HG03571 (cell line): ENCODE data around the gene TIMM22.

Source experiments
- ATAC-seq: cut with Tn5 transposase; IDR thresholded peaks from one replicate; pipeline ENCODE4 v1.9.1; 2021; ENCODE audit not compliant: unreplicated experiment

The TIMM22 gene

GRCh38 chr17:1001640-1002411 lies 4.9 kb downstream of the TIMM22 start:
- ATAC-seq, result no peak

- ATAC-seq, result no peak
Observed at GRCh38 chr17:1002412-1002753, 5.5 kb downstream of the TIMM22 start.

DNA sequence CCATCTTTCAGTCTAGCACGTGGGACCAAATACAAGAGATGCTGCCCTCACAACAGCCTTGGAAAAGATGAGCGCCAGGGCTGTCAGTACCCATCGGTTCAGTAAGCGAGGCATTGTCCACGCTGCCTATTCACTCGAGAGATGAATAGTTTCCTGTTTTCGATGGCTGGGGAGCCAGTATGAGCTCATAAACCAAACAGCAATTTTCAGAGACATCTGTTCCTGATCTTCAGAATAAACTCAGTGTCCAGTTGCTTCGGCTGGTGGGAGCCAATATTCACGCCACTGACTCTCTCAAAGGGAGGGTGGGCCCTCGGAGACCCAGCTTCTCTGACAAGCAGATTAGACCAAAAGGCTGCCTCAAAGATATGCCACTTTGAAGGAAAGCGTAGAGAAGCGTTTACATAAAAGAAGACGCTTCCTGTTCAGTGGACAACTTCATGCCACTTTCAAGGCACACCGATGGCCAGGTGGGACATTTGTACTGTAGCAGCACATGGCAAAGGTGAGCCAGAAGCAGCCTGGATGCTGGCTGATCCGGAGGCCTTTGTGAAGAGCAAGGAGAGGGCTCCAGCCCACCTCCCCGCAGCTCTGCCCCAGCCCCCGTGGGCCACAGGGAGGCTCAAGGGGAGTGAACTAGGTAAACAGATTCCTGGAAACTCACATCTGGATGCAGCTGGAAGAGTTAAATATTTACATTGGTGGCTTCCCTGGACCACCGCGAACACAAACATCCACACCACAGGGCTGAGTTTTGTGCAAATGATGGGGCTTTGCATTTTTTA lies 6.0 kb downstream of the TIMM22 start:
- no peak for ATAC-seq

- no peak for ATAC-seq
Observed at GRCh38 chr17:1003633-1003971, 6.7 kb downstream of the TIMM22 start.

DNA sequence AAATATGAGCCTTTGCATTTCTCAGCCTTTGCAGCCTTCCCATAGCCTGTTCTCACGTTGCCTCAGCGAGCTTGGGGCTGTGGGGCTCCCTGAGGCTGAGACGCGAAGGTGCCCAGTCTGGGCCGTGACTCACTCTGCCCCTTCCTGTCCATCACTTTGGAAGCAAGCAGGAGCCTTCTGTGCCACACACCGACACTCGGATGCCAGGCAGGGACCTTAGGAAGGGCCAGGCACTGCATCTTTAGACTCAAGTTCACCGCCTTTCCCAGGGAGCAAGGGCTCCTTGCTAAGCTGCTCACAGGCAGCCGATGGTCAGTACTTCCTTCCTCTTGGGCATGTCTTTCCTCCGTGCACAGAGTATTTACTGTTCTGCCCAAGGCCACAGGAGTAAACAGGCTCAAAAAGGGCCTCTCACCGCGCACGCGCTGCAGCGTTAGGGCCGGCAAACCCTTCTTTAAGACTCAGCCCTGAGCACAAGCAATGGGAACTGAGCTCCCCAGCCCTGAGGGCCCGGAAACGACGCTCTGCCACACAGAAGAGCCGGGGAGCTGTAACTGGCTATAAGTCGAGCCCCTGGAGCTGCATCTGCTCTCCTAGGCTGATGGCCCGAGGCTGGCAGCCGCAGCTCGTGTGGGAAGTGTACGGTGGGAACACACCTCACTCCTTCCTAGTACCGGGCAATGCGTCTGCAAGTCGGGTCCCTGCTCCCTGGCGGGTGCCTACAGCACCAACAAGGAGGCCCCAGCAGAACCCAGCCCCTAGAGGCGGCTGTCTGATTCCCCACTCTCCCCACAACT lies 7.2 kb downstream of the TIMM22 start:
- ATAC-seq, result no peak

DNA sequence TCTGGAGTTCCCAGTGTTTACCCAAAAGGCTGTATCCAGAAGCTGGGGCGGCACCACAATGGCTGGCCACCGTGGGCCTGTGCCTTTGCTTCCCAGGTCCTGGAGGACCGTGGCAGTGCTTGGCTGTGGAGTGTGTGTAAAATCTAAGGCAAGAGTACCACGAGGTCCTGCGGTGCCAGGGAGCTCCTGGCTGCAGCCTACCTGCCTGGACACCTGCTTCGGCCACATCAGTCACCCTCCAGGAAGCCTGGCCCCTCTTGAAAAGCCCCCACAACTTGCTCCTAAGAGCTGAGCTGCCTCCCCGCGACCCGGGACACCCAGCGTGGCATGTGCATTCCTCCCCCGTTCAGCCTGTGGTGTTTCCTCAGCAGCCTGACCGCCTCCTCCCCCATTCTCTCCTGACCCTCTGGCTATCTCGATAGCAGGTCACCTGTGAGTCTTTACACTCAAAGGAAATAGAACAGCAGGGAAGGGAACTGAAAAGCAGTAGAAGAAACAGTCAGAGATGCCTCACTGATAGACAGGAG lies 7.9 kb downstream of the TIMM22 start:
- ATAC-seq, result no peak

DNA sequence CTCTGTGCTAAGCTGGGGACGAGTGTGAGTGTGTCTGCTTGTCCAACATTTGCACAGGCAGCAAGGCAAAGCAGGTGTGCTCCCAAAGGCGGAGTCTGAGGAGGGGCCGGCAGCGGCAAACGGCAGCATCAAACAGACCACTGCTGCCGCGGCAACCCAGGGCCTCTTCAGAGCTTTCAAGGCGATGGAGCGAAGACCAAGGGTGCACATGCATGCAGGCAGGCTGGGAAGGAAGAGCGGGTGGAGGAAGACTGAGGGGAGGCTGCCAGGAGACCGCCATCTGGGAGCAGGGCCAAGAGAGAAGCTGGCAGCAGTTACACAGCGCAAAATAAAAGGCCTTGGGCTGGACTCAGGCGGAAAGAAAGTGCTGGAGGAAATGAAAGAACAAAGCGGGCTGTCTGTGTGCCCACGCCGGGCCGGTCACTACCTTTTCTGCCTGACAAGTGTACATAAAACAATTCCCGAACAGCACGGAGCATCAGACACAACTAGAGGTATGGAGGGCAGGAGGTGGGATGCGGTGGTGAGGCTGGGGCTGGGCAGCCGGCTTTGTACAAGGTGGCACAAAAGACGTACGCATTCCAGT lies 8.5 kb downstream of the TIMM22 start:
- ATAC-seq, result no peak

DNA sequence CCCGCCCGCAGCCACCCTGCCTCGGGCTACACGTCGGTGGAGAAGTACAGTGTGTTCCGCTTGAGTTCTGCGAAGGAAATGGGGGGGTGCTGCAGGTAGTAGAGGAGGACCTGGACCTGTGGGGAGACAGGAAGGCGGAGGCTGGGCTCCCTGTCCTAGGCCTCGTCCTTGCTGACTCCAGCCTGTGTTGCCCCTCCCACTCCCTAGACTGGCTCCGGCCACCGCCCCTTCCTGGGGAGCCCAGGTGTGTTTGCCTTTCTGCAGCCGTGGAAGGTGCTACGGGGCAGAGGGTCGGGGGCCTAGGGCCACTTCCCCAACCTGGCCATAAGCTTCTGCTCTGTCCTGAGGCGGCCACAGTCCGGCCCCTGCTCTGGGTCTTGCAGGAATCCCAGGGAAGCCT lies 9.1 kb downstream of the TIMM22 start:
- ATAC-seq, result no peak

- ATAC-seq, result no peak
Observed at GRCh38 chr17:1007310-1008007, 10.5 kb downstream of the TIMM22 start.

- no peak for ATAC-seq
Observed at GRCh38 chr17:1008008-1008761, 11.3 kb downstream of the TIMM22 start.

DNA sequence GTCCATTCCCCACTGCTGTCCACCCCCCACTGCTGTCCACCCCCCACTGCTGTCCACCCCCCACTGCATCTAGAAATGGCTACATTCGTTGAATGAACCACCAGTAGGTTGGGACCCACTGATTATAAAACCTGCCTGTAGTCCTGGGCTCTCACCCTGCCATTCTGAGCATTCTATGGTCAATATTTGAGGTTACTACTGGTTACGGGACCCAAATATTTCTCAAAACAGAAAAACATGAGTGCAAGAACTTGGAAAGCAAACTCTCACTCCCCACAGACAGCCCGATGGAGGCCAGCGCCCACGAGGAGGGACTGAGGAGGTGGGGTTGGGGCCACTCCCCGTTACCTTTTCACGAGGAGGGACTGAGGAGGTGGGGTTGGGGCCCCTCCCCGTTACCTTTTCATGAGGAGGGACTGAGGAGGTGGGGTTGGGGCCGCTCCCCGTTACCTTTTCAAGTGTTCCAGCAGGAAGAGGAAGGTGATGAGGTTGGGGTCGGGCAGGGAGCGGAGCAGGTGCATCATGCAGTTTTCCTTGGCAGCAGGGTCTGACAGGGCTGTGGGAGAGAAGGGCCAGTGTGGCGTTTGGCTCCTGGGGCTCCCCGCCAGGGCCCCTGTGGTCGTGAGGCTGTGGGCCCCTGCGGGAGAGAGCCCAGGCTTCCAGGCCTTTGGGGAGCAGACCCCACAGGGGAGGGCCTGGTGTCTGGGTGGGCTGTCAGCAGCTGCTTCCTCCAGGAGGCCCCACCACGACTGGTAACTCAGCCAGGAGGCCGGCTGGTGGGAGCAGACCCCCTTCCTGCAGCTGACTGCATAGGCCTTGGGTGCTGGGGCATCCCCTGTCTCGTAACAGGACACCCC lies 12.5 kb downstream of the TIMM22 start:
- ATAC-seq, result no peak

DNA sequence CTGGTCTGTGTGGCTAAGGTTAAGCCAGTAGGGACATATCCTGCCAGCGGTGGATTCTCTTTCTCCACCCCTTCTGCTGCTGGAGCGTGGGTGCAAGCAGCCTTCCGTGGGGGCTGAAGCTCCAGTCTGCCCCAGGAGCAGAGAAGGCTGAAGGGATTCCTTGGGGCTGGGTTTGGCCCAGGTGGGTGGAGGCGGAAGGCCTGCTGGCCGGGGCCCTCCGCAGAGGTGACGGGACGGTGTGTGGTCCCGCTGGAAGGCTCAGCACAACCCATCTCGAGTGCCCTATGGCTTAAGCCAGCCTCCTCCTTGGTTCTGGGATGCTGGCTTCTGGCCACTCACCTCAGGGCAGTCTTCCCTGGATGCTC lies 13.1 kb downstream of the TIMM22 start:
- ATAC-seq, result no peak

- ATAC-seq, result no peak
Observed at GRCh38 chr17:1010586-1010985, 13.7 kb downstream of the TIMM22 start.

GRCh38 chr17:1011138-1011537 lies 14.2 kb downstream of the TIMM22 start:
- no peak for ATAC-seq

DNA sequence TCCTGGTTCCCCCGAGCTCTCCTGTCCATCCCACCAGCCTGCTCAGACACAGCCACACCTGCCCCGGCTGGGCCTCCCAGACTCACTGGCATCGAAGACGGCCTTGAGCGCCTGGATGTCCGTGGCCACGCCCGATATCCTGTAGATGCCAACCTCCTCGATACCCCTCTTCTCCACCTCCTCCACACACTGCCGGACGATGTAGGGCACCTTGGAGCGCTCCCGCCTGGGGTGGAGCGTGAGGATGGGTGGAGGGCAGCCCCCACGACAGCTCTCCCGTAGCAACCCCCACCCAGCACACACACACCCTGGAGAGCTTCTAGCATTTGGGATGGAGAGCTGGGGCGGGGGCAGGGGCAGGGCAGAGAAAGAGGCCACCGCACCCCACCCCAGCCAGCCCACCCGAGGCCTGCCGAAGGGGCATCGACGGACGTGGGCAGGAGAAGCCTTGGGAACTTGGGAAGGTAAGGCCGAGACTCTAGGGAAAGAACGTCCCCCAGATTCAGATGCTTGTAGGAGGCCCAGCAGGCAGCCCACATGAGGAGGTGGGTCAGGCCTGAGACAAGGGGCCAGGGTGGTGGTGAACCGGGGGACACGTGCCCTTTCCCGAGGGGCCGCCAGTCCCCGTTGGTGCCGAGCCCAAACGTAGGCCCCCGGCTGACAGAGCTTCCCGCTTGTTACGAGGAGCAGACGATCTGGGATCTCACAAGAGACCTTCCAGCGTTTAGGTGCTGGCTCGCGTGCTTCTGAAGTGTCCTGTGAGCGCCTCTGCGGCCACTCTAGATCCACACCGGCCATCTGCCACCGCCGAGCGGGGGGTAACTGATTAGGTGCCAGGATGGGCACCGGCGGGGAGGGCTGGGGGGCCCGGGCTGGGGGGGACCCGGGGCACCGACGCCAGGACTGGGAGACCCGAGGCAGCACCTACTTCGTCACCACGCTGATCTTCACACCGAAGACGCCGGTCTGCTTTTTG lies 15.1 kb downstream of the TIMM22 start:
- ATAC-seq, result no peak

- ATAC-seq, result no peak
Observed at GRCh38 chr17:1012823-1013728, 16.1 kb downstream of the TIMM22 start.

DNA sequence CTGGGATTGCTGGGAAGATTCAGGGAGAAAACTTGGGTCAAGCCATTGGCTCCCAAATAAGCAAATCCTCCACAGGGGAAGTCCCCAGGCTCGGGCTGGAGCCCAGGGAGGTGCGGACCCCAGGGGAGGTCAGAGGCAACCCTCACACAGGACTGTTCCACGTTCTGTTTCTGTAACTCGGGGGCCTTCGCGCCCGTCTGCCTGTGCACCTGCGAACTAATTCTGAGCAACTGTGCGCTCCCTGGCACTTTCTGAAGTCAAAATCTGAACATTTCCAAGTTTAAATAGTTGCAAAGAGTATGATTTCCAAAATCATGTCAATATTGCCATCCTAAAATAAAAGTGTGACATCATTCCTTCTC lies 16.8 kb downstream of the TIMM22 start:
- ATAC-seq, result no peak
